Stomach (tissue), 4 donors: ENCODE measurements around the gene ANGPTL4.

Source experiments
- POLR2A ChIP-seq, 4 donors: fragments of 450-650 bp; IDR thresholded peaks; one replicate each; pipeline ENCODE4 v1.6.1; 2016; ENCODE audit warnings: antibody characterized with exemption in 4 of 4, control low read depth in 2 of 4, mild to moderate bottlenecking in 1 of 4, moderate library complexity in 1 of 4
- POLR2AphosphoS5 ChIP-seq, 3 donors: sonication (generic); formaldehyde crosslinking; IDR thresholded peaks; one replicate each; pipeline ENCODE4 v1.6.1; 2016; ENCODE audit warnings: antibody characterized with exemption in 3 of 3
- TF ChIP-seq, protein P1 (sequence below), 7 experiments: fragments of 450-650 bp in 4 of 7; fragments of 200-600 bp in 3 of 7; sonication (generic) in 3 of 7; IDR thresholded peaks; one replicate each; pipeline ENCODE4 v1.5.1; 2016 to 2019; ENCODE audit warnings: antibody characterized with exemption in 7 of 7, control low read depth in 2 of 7, mild to moderate bottlenecking in 1 of 7

DNA sequence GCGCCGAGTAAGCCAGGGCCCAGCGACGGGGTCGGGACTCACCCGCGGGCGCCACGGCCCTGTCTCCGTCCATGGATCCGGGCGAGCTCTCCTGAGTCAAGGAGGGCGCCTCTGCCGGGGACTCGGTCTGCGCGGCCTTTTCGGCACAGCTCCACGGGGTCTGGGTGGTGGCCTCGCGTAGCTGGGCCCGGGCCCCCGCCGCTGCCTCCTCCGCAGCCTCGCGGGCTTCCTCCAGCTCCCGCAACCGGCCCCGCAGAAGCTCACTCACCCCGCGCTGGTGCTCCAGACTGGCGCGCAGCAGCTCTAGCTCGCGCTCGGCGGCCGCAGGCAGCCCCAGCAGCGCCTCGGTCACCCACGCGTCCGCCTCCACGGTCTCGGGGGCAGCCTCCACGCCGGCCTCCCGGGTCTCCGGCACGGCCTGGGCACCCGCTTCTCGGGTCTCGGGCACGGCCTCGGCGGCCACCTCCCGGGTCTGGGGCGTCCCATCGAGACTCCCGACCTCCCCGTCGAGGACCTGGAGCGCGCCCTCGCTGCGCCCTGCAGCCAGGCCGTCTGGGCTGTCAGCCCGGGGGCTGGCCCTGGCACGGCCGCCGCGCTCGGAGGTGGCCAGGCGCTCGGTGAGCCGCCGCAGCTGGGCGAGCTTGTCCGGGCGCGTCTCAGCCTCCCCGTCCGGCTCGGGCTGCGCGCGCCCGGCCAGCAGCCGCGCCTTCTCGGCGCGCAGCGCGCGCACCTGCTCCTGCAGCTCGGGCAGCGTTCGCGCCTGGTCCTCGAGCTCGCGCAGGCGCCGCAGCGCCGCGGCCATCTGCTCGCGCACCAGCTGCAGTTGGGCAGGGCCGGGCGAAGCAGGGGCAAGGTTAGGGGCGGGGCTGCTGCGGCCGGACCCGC, 29.3 kb upstream of the ANGPTL4 start:
- no peak for TF ChIP-seq POLR2A (IDR thresholded peaks at IDR 0.05)
- TF ChIP-seq, protein P1, sequence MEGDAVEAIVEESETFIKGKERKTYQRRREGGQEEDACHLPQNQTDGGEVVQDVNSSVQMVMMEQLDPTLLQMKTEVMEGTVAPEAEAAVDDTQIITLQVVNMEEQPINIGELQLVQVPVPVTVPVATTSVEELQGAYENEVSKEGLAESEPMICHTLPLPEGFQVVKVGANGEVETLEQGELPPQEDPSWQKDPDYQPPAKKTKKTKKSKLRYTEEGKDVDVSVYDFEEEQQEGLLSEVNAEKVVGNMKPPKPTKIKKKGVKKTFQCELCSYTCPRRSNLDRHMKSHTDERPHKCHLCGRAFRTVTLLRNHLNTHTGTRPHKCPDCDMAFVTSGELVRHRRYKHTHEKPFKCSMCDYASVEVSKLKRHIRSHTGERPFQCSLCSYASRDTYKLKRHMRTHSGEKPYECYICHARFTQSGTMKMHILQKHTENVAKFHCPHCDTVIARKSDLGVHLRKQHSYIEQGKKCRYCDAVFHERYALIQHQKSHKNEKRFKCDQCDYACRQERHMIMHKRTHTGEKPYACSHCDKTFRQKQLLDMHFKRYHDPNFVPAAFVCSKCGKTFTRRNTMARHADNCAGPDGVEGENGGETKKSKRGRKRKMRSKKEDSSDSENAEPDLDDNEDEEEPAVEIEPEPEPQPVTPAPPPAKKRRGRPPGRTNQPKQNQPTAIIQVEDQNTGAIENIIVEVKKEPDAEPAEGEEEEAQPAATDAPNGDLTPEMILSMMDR (IDR thresholded peaks at IDR 0.05), result no peak
- TF ChIP-seq POLR2AphosphoS5 (IDR thresholded peaks at IDR 0.05), result no peak
